GM15510 (cell line): ENCODE data around the gene NDFIP2.

ENCODE experiments used
- POLR2A ChIP-seq: IDR thresholded peaks from 3 replicates; pipeline ENCODE4 v1.6.1; 2011; ENCODE audit warnings: borderline replicate concordance; ENCODE audit not compliant: insufficient read length; ENCODE audit errors: extremely low read depth

The NDFIP2 gene

GRCh38 chr13:79482281-79482970, 1.5 kb downstream of the NDFIP2 start:
- TF ChIP-seq POLR2A, result no peak

DNA sequence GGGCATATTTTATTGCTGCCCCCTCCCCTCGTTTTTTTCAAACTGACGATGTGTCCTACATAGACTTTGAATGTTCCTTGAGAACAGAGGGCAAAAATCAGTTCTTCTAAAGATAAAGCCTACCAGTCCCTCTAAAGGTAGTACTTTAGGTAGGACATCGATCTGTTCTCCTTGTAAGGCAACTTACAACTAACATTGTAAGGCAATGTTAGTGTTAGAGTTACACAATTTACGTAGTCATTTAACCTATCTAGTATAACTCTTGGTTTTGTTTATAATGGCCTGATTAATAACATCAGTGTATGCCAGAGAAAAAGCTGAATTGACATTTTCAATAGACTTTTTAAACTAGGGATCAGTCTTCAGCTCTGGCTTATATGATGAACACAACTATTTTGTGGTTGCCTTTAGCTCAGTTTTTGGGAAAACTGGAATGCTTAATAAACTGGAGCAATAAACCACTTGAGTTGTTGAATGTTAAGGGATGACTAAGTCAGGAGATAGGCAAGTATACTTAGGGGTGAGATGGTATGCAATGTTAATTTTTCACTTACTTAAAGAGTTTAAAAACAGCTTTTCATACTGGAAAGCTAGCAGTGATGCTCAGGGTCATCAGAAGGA, 2.2 kb downstream of the NDFIP2 start:
- no peak for TF ChIP-seq POLR2A

DNA sequence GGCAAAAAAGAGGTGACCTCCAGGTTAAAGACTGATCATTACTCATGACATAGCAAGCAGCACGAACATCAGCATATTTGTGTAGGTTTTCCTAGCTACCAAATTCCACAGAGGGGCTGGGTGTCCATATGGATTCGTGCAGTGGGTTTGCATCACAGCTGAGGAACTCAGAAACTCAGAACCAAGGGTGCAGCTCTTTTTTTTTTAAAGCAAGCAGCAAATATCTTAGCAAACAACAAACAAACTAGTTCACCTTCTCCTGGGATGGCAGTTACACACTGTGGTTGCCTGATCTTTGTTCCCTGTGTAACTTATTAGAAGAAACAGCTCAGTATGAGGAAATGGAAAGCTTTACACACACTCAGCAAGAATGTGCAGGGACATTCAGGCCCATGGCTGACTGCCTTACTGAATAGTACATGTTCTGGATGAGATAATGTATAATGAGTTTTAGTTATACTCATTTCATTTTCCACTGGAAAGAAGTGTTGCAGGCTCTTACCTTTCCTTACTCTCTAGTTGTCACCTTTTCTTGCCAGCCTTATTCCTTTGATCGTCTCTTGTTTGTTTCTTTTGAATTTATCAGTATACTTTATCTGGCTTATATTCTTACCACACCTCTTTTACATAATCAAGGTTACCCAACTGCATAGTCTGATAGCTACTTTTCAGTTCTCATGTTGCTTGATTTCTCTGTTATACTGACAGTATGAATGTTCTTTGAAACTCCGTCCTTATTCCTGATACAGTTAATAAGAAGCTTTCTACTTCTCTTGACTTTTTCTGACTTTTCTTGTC, 4.3 kb downstream of the NDFIP2 start:
- TF ChIP-seq POLR2A, result no peak

- TF ChIP-seq POLR2A, result no peak
These were observed 5.7 kb downstream of the NDFIP2 start for GRCh38 chr13:79486433-79487188.

- TF ChIP-seq POLR2A, result no peak
These were observed 9.4 kb downstream of the NDFIP2 start for GRCh38 chr13:79490326-79490725.

DNA sequence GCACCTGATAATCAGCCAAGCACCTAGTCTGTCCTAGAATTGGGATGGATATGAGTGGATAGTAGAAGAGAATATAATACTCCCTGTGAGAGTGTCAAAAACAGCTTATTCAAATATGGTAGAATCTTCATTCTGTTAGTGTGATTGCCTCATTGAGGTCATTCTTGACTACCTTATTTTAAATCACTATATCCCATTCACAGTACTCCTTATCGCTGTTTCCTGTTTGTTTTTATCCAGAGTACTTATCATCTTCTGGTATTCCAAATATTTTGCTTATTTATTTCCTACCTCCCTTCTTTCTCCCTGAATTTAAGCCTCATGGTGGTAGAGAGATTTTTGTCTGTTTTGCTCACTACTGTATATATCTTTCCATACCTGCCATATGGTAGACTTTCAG, 9.9 kb downstream of the NDFIP2 start:
- no peak for TF ChIP-seq POLR2A

- TF ChIP-seq POLR2A, result no peak
These were observed 10.8 kb downstream of the NDFIP2 start for GRCh38 chr13:79491715-79492114.

GRCh38 chr13:79492313-79492798, 11.4 kb downstream of the NDFIP2 start:
- no peak for TF ChIP-seq POLR2A

DNA sequence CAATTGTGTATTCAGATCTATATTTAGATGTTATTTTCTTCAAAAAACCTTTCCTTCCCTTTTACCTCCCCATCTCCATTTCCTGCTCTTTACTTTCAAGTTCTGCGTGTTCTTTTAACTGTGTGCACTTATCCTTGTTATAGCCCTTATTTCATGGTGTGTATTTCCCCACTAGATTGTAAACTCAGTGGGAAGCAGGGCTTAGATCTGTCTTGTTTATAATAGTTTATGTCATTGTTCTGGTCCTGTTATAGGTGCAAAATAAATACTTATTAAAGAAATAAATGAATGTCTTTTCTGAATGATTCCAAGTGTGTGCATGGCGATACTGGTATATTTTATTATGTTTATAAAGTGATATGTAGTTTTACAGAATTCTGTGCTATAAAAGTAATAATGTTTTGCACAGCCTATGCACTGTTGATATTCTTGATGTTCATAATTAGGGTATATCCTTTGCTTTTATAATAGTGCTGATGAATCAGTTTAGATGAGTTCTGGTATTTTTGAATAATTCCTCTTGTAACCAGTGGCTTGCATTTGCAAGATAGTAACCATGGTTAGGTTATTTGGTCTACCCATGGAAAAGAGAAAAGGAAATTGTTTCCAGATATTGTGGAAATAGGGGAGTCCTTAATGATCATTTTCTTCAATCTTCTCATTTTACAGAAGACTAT, 12.1 kb downstream of the NDFIP2 start:
- no peak for TF ChIP-seq POLR2A

GRCh38 chr13:79496188-79496587, 15.2 kb downstream of the NDFIP2 start:
- no peak for TF ChIP-seq POLR2A

DNA sequence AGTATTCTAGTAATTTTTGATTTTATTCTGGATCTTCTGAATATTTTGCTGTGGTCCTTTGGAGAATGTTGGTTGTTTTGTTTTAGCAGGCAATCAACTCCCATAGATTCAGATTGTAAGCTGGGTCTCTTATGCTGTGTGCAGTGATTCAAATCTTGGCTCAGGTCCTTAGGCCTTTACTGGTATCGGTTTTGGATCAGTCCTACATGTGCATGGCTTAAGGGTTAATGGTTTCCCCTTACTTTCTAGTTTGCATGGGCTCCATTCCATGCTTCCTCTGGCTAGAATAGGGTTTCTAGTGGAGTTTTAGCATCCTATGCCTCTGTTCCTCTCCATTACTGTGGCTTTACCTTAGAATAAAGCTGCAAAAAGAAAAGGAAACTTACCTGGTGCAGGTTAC, 16.1 kb downstream of the NDFIP2 start:
- no peak for TF ChIP-seq POLR2A

GRCh38 chr13:79497852-79498251, 16.9 kb downstream of the NDFIP2 start:
- TF ChIP-seq POLR2A, result no peak

DNA sequence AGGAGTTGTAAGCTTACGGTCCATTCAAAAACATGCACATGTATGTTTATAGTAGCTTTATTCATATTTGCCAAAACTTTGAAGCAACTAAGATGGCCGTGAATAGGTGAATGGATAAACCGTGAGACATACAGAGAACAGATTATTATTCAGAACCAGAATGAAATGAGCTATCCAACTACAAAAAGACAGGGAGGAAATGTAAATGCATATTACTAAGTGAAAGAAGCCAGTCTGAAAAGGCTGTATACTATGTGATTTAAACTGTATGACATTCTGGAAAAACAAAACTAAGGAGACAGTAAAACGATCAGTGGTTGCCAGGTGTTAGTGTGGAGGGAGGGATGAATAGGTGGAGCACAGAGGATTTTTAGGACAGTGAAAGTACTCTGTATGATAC, 19.9 kb downstream of the NDFIP2 start:
- no peak for TF ChIP-seq POLR2A

DNA sequence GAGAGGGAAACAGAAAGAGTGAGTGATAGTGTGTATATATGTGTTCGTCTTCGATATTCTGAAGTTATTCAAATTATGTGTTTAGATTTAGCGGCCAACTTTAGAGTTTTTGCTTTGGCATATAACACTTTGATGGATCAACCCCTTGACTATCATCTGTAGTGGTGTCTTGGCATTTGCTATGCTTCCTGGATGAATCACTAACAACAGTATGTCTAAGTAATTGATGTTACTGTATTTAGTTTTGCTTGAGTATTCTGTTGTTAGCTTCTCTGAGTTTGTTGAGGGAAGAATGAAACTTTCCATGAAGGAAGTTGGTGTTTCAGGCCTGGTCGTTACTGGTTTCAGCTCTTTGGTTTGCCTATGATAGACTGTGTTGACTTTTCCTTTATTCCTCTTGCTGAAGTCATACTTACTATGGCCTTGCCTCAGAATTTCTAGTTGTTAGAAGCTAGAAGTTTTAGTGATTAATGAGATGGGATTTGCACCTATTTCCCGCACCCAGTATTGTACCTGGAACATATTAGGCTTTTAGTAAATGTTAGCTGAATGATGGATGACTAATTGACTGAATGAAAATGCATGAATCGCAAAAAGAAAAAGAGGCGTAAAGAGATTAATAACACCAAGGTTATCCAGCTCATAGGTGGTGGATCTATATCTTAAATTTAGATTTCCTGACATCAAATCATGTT, 20.7 kb downstream of the NDFIP2 start:
- TF ChIP-seq POLR2A, result no peak
